Activated CD8-positive, alpha-beta memory T cell treated with anti-CD3 and anti-CD28 coated beads for 4 hours (primary cell): ENCODE data around the gene CLMP.
"Not testable (repeated sequence)": the region's sequence is repeated elsewhere in the genome, so short reads cannot be mapped to it uniquely, and the experiment has no call there.

ENCODE experiments used
- DNase-seq, 2 donors: peaks; one replicate each; pipeline ENCODE4 v3.0.0-alpha.2; 2020; ENCODE audit warnings: low read depth in 2 of 2

CLMP gene

DNA sequence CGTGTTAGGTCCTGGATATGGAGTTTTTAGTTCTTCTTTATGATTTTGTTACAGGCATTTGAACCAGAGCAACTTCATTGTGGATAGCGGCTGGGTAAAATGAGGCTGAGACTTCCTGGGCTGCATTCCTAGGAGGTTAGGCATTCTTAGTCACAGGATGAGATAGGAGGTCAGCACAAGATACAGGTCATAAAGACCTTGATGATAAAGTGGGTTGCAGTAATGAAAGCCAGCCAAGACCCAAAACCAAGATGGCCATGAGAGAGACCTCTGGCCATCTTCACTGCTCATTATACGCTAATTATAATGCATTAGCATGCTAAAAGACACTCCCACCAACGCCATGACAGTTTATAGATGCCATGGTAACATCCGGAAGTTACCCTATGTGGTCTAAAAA lies 23.4 kb upstream of the CLMP start:
- DNase-seq, result no peak

DNA sequence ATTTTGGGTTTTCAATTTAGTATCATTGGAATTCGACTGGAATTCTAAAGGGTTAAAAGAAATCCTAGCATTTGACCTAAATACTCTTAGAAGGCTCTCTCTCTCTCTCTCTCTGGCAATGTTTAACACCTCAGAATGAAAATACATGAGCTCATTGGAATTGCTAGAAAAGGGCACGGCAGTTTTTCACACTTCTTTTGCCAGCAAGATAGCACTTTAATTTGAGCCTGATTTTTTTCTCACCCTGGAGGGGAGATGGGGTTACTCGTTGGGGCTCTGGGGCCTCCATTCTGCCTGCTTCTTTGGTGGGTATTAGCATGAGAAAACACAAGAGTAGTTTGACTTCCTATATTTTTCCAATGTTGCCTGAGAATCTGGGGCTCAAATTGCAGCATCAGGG lies 22.8 kb upstream of the CLMP start:
- DNase-seq, result no peak

DNA sequence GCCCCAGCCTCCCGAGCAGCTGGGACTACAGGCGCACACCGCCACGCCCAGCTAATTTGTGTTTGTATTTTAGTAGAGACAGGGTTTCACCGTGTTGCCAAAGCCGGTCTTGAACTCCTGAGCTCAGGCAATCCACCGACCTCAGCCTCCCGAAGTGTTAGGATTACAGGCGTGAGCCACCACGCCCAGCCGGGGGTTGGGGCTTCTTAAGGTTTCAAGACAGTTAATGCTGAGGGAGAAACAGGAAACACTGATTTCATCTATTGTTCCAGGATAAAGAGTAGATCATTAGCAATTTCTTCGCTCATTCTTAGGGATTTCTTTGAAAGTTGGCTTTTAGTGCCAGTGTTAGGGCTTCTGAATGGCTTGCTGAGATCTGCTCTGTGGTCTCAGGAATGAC lies 21.2 kb upstream of the CLMP start:
- DNase-seq, result no peak

DNA sequence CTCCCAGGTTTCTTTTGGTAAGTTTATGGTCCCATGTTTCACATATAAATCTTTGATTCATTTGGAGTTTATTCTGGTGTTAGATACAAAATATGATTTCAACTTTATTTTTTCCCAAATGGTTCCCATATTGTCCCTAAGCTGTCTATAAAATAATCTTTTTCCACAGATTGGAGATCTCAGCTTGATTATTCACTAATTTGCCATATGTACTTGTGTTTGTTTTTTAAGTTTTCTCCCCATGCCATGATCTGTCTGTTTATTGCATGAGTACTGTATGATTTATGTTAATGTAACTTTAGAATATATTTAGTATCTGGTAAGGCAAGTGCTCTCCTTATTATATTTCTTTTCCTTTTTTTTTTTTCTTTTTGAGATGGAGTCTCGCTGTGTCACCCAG lies 19.9 kb upstream of the CLMP start:
- DNase-seq, result no peak

DNA sequence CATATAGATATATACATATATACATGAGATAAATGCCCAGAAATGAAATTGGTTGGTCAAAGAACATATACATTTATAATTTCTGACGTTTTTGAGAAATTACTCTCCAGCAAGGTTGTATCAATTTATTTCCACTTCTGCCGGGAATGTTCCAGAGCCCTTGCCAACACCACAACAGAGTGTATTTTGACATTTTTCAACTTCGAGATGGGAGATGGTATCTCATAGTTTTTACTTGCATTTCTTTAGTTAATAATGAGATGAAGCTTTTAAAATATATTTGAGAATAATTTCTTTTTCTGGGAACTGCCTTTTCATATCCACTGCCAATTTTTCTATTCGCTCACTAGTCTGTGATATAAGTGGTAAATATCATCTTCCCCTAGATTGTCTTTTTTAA lies 19.3 kb upstream of the CLMP start:
- no peak for DNase-seq

DNA sequence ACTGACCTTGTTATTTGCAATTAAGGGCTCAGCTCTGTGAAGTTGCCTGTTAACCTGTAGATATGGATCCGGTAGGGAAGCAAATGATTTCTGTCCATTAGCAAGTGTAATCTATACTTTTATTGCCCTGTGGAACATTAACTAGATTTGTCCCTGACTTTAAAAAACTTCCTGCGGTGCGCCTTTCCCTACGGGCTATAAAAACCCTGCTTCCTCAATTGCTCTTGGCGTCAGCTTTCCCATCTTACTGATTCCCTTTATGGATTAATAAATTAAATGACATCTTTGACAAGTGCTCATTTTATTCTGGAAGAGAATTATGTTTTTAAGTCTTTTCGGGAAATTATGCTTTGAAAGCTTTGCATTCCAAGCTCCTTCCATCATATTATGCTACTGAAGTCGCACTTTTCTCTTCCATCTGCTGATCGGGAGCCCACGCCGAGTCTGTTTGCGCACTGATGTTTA lies 18.3 kb upstream of the CLMP start:
- no peak for DNase-seq

DNA sequence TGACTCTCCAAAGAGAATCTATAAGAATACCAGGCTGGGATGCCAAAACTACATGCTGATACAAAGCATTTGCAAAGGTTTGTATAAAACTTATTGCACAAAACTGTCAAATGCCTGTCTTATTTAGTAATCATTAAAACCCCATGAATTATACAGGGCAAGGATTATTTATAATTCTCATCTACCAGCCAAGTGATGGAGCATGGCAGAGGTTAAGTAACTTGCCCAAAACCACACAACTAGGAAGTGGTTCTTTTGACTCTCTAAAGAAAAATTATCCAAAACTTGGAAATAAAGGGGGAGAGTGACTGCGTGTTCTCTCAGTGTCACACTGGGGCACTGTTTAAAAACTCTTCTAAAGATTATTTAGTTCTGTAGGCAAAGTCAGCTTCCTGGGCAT lies 17.4 kb upstream of the CLMP start:
- no peak for DNase-seq

DNA sequence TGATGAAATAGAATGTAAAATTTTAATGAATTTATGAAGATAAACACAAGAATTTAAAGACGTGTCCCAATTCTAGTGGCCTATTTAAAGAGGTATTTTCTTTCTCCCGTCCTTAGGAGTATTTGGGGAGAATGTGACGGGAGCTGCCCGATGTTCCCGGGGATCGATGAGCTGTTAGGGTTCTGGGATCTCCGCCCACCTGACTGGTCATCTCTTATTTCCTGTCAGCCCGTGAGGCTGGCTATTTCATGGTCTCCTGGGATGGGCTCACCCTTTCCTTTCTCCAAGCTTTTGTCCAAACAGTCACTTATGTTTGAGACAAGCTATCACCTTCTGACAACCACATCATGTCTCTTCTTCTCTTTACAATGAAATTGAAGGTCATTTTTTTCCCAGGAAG lies 16.9 kb upstream of the CLMP start:
- no peak for DNase-seq

DNA sequence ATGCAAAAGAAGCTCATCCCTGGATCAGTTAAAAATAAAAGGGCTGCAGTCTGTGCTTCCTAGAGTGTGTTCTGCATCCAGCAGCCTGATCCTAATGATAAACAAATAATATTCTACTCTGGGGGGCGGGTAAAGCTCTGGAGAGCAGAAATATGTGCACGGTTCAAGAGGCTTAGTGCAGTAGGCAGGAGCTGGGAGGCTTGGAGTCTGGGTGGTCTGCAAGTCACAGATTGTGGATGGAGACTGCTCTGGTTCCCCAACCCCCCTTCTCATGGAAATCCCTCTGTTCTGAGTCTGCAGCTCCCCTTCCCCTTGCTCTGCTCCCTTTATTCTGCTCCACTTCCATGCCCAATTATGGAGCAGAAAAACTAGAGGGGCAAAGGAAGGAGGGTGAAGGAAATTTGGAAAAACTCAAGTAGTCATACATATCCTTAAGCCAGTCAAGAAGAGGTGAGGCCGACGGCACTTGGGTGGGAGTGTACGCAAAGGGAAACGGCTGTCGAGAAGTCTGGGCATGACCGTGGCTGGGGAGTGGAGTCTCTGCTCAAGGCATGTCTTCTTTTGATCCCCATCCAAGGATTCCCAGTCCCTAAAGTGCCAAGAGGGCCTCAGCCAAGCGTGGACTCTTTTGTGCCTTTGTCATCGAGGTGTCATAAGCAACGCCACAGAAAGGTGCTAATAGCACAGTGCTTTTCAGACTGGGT lies 16.3 kb upstream of the CLMP start:
- no peak for DNase-seq

DNA sequence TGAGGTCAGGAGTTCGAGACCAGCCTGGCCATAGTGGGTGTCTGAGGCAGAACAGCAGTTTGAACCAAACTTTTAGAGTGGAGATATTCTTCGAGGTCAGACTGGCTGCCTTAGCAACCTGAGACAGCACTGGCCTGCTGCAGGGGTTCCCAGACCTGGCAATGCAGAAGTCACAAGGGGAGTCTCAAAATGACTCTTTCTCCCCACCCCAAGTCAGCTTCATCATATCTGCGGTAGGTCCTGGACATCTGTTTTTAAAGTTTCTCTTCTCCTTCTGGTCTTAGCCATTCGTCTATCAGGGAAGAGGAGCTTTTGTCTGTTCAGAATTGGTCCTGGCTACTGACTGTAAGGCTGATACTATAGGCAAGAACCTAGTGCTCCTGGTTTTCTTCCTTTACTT lies 14.5 kb upstream of the CLMP start:
- no peak for DNase-seq

DNA sequence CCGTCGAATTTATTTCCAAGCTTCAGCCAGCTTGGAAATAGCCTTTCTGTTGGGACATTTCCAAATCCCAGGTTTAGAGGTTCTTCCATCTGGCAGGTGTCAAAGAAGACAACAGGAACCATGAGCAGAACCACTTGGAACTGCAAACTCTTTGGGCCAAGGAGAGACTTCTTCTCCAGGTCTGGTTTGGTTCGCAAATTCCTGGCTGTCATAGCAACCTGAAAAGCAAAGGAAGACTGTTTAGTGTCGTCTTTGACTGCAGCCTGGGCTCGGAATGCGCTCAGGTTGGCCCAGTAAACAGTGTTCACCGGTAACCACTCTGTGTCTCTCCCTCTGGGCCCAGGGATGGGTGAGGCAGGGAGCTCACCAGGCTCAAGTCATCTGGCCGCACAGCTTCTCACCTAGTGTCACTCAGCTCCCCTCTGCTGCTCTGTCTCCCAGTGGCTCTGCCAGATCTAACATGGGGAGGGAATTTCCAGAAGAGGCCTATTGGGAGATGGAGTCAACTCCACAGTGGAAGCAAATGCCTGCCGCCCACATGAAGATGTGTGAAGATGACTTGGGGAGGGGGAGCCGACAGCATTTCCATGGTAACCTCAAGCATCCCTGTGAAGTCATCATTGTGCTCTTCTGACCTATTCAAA lies 11.9 kb upstream of the CLMP start:
- no peak for DNase-seq

DNA sequence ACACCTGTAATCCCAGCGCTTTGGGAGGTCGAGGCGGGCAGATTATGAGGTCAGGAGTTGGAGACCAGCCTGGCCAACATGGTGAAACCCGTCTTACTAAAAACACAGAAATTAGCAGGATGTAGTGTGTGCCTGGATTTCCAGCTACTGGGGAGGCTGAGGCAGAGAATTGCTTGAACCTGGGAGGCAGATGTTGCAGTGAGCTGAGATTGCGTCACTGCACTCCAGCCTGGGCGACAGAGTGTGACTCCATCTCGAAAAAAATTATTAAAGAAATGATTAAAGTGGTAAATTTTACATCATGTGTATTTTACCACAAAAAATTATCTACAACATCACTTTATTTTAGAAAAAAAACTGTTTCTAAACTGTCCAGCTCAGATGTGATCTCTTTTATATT lies 11.0 kb upstream of the CLMP start:
- DNase-seq, result not testable (repeated sequence)

DNA sequence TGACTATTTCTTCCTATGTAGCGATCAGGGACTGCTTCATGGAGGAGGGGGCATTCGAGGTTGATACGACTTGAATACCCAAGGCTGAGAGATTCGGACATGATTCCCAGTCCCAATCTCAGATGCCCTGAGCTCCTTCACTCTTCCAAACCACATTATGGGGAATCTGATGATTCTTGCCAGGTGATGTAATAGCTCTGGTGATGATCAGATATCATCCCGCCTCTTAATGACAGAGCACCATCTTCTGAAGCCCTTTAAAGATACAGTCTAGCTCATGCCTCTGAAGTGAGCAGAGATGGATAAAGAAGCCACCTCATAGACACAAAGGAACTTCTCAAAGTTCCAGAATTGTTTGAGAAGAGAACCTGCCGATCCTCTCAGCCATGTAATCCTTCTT lies 8.9 kb upstream of the CLMP start:
- DNase-seq, result no peak

DNA sequence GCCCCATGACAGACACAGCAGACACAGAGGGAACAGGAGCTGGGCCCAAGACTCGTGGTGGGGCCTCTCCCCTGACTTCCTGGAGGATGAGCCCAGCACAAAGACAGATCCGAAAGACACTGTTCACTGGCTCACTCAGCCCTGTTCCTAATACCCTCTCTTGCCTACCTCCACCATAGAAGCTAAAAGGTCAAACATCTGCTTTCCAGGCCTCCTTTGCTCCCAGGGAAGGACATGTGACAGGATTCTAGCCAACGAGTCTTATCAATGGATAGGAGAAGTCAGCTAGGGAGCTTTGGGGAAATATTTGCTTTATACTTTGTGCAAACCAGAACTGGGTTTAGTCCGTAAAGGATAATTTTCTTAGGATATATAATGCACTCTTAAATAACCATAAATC lies 8.4 kb upstream of the CLMP start:
- DNase-seq, result no peak

DNA sequence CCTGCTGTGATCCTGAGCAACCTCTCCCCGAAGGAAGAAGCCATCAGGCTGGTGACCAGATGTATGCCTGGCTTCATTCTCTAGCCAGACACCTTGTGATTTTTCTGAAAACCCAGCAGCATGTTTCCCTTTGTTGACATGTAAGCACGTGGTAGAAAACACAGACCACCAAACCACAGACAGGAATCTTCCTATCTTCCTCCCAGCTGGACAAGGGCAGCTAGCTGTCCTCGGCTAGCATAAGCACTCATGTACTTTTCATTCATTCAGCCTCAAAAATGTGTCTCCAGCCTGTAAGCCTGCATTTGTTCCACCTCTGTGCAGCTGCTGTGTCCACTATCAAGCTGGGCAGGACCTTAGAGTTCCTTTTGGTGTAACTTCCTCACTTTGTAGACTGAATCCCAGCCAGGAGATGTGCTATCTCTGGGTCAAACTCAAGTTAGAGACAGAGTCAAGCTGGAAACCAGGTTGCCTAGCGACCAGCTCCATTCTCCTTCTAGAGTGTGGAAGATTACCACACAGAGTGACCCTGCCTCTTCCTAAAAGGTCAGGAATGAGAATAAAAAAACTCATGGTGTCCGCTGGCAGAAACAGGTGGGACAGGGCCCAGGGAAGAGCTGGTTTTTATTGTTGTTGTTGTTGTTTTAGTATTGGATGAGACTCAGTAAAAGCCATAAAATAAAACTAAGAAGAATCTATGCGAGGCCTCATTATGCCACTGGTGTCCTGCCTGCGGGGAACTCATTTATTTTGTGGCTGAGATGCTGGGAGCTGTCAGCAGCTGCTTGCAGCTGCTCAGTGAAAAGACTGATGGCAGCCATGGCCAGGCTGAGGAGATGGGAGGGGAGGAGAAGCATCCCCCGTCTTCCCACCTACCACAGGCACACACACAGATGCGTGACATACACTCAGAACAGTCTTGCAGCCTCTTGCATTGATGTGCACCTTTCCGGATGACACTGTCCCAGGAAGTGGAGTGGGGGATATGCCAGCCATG lies 7.4 kb upstream of the CLMP start:
- DNase-seq, result no peak

DNA sequence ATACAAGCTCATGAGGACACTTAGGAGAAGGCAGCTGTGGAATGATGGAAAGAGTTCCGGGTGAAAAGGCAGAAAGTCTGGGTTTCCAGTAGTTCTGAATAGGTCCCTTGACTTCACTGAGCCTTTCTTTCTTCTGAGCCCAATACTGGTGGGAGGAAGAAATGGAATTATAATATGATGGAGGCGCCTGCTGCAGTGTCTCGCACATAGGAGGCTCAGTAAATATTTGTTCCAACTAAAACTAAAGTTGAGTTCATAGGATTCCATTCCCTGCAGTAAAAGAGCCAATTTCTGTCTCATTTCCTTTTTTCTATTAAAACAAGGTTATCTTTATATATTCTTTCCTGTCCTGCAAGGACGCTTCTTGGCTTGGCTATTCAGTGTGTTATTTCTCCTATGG lies 5.2 kb upstream of the CLMP start:
- DNase-seq, result no peak

DNA sequence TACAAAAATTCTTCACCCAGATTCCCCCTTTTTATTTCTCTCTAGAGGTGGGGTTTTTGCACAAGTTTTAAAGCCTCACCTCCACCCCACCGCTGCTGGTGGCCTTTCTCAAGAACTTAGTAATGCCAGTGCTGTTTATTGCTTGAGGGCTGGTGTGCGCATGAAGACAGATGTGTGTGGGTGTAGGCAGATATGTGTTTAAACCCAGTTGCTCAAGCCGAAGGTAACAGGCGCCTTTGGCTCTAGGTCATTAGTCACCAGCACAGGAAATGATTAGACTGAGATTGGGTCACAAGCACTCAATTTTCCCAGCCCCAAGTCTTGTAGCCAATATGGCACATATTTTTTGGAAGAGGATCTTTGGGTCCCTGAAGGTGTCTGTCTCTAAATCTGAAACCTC lies 2.7 kb upstream of the CLMP start:
- no peak for DNase-seq

DNA sequence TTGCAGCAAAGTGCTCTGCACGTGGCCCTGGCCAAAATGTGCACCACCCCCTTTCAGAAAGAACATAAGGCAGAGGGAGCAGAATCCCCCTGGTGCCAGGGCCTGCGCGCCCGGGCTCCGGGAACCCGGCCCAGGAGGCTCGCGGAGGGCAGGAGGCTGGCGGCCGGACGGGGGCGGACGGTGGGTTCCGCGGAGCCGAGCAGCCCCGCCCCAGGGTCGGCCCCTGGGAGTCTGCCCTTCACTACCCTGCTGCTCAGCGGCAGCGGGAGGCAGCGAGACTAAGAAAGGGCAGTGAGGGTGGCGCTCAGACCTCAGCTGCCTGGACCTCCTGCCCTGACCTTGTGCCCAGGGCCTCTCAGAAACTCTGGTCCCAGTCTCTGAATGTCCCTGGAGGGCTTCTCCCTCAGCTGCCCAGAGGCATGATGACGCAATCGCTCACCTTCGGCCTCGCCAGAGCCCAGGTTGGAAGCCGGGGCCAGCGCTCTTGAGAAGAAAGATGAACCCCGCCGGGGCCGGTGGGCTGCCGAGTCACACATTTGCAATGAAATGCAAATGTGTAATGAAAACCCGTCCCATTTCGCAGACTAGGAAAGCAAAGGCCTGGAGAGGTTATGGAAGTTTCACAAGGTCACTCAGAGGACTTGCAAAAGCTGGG lies 1.1 kb upstream of the CLMP start:
- no peak for DNase-seq

DNA sequence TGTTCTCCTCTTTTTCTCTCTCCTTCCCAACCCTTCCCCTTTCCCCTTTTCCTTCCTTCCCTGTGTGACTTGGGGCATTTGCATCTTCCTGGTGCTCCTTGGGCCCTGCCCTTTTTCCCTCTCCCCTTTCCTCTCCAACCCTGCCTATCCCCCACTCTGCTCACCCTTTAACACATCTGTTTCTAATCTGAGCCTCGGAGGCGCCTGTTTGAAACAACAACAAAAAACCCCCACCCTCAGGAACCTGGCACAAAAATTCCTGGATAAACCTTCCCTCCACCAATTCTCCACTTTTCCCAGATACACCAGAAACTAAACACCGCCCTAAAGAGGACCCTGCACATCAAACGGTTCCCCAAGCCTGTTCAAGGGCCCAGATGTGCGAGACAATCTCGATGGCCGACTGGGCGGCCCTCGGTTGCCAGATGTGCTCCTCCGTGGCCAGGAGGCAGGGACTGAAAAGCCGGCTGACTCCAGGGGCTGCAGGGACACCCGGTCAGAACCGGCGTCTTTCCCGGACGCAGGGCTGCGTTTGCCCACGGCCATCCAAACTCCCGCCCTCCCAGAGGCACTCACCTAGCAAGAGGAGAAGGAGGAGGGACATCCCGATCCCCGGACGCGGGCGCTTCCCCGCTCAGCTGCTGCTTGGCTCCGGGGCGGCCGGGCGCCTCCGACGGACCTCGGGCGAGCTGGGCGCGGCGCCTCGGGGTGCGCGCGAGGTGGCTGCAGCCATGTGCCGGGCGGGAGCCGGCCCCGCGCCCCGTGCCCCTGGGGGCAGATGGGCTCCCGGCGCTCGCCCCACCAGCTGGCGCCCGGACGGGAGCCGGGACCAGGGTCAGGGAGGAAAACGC lies 486 bp downstream of the CLMP start:
- no peak for DNase-seq

DNA sequence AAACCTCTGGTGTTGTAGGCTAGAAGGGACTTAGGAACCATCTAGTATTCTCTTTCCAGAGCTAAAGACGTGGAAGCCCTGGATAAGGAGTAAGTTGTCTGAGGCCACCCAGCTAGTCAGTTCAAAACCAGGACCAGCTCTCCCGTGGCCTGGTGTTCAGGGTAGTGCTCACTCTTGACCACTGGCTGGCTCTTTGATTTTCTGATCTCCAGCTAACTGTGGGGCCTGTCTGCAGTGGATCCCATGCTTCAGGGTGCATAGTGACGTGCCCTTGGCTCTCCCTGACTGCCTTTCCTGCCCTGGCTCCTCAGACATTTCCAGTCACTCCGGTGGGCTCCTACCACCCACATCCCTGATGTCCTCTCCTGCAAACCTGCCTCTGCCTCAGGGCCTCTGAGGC lies 1.3 kb downstream of the CLMP start:
- no peak for DNase-seq

DNA sequence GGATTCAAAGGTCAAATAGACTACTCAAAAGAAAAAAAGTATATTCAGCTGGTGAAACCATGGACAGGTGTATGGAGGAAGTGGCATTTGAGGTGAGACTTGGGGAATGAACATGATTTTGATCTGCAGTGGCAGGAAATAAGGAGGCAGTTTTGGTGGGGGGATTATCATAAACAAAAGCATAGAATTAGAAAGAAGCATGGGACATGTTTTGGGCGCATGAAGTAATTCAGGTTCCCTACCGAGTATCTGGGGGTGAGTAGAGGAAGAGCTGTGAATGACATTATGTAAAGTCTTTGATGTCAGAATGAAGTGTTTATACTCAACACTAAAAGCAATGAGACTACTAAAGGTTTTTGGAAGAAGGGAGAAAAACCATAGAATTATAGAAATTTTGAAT lies 3.1 kb downstream of the CLMP start:
- DNase-seq, result no peak
